IPS-18c (cell line): ENCODE results near the gene BPIFB3.

Experiments used
- H3K4me3 ChIP-seq: 2 replicates; pipeline ENCODE4 v1.7.0; 2013; ENCODE audit warnings: low read depth, mild to moderate bottlenecking, low read length, moderate library complexity; ENCODE audit not compliant: insufficient read depth
- H3K9me3 ChIP-seq: one replicate; pipeline ENCODE4 v1.6.1; 2013; ENCODE audit warnings: mild to moderate bottlenecking, low read length, moderate library complexity; ENCODE audit not compliant: control insufficient read depth, insufficient read depth

The BPIFB3 gene

DNA sequence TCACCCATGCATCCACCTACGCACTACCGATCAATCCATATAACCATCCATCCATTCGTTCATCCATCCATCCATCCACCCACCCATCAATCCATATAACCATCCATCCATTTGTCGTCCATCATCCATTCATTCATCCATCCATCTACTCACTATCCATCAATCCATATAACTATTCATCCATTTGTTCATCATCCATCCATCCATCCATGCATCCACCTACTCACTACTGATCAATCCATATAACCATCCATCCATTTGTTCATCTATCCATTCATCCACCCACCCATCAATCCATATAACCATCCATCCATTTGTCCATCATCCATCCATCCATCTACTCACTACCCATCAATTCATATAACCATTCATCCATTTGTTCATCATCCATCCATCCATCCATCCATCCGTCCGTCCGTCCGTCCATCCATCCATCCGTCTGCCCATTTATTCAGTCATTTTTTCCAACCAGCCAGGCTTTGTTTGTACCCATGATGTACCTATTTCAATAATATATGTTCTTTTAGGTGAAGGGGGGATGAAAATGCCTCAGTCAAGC, 28.3 kb upstream of the BPIFB3 start:
- H3K4me3 ChIP-seq, result no peak overlapping the region

DNA sequence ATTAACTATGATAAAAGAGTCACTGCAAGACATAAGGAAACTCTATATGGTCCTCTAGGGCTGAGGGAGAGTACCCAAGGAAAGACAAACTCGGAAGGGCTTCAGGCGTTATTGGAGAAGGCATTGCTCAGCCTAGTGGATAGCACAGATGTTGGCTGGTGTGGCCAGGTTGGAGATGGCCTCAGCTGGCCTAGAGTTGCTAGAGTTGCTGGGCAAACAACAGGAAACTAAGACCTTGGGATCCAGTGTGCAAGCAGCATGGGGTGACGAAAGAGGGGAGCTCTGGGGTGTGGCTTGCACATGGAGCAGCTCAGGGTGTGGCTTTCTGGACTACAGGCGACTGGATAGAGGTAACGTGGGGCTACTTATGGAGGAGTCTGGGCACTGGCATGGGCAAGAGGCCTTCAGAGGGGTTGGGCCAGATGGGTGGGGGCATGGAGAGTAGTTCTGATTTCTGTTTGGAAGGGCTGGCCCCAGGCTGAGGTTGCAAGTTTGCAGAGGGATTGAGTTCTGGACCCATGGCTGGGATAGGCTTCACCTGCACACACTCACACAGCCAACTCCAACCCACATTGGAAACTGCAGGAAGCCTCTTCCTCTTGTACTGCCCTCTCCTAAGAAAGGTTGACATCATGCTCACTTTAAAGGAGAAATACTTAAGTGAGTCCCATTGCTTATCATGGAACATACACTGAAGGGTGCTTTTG, 27.5 kb upstream of the BPIFB3 start:
- H3K9me3 ChIP-seq, result no peaks in the 10 kb centered on the region
- no peak overlapping the region for H3K4me3 ChIP-seq

More for the DNA sequence above, 28.3 kb upstream of the BPIFB3 start:
- no peaks in the 10 kb centered on the region for H3K9me3 ChIP-seq

DNA sequence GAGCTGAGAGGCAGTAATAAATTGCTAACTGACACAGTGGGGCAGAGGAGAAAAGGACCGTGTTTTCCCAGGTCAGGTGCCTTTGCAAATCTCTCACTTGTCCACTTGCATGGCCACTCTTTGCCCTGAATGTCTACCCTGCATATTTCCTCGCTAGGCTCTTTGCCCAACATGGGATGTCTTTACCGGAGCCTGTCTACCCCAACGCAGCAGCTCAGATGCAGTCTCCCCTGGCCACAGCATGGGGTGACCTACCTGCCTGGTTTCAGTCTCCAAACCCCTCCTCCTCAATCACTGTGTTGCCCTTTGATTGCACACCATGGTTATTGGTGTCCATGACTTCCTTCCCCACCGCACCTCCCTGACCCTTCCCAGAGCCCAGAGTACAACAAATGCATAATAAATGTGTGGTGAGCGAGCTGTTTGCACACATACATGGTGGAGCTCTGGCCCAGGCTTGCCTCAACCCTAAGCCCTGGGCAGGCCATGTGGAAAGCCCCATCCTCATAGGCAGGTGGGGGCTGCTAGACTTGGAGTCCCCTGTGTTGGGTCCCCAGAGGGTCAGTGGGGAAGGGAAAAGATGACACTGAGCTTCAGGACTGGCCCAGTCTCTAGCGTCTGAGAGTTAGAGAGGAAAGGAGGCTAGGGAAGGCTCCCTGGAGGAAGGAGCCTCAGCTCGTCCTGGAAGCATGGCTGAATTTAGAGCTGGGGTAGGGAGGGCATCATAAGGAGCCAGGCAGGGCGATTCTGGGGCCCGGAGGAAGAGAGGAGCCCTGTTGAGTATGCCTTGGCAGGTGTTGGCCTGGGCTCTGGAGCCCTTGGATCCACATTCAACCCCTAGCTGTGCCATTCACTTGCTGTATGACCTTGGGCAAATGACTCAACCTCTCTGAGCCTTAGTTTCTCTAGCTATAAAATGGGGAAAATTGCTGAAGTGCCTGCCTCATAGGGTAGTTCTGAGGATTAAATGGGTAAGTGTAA, 26.6 kb upstream of the BPIFB3 start:
- Histone ChIP-seq H3K4me3 (no peak overlapping the region), H3K9me3 (no peaks in the 10 kb centered on the region)

DNA sequence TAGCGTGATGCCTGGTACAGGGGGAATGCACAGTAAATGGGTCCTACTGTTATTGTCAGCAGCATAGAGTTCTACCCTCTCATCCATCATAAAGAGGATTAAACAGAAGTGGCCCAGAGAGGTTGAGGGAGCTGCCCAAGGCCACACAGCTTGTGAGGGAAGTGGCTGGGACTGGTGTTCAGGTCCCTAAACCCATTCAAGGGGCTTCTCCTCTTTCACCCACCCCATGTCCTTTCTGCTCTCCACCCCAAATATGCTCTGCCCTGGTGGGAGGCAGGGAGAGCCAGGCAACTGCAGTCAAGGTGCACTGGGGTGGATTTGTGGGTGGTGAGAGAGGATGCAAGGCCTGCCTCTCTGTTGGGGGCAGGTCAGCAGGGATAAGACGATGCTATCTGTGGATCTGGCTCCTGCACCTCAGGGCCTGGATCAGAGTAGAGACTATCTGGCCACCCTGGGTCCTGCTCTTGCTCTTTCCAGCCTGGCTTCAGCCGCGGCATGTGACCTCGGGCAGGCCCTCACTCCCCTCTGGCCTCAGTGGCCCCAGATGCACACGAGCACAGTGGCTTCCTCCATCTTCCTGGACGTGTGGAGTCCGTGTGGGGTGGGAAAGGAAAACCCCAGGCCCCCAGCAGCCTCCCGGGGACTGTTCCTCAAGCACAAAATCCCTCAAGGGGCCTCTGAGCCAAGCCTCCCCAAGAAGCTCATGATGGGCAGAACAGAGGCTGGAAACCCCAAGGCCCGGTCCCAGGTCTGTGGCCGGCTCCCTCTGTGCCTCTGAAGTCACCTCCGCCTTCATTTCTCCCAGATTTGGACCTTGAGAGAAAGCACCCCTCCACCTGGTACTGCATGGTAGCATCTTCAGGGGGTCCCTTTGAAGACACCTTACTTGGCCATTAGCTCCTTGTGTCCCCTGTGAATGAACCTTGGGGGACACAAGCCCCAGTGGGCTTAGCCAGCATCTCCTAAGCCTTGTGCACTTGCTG, 25.6 kb upstream of the BPIFB3 start:
- Histone ChIP-seq H3K9me3 (no peaks in the 10 kb centered on the region), H3K4me3 (no peak overlapping the region)

DNA sequence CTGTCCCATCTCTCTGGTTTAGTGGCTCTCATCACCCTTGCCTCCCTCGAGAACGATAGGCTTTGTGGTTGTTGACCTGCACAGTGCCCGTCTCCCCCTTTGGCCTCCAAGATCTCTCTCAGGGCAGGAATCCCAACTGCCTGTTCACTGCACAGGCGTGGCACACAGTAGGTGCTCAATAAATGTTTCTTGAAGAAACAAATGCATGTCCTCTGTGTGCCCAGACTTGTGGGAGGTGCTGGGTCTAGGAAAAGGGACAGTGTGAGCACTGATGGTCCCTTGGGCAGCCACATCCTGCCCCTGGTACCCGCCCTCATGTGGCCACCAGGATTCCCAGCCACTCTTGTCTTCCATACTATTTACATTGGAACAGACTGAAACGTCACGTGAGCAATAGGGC, 24.8 kb upstream of the BPIFB3 start:
- no peaks in the 10 kb centered on the region for H3K9me3 ChIP-seq
- H3K4me3 ChIP-seq, result no peak overlapping the region

DNA sequence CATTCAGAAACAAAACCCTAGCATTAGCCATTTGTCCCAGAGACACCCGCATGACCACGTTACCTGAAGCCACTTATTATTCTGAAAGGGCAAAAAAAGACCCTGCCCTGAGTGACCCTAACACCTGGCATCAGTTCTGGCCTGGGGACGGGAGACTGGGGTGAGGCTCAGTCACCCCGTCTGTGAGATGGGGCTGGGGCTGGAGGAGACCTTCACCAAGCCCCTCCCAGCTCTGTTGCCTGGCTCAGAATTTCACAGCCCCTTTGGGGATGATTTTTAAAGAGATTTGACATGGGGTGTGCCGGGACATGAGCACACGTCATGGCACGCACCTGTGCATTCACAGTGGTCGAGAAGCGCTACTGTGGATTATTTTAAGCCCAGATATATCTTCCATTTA, 23.6 kb upstream of the BPIFB3 start:
- H3K9me3 ChIP-seq, result no peaks in the 10 kb centered on the region
- H3K4me3 ChIP-seq, result no peak overlapping the region

DNA sequence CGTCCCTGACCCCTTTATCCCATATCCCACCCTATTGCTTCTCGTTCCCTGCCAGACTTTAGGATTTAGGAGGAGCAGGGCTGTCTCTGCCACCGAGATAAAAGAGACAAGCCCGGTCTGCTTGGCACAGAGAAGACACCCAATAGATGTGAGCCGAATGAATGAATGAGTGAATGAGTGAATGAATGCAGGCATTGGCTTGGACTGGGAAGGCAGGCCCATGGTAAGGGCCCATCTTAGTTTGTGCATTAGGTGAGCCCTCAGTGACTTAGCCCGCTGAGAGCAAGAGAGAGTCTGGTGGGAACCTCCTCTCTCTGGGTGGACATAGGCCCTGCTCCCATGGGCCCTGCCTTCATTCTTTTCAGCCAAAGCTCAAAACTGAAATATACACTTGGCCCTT, 23.1 kb upstream of the BPIFB3 start:
- Histone ChIP-seq H3K4me3 (no peak overlapping the region), H3K9me3 (no peaks in the 10 kb centered on the region)

DNA sequence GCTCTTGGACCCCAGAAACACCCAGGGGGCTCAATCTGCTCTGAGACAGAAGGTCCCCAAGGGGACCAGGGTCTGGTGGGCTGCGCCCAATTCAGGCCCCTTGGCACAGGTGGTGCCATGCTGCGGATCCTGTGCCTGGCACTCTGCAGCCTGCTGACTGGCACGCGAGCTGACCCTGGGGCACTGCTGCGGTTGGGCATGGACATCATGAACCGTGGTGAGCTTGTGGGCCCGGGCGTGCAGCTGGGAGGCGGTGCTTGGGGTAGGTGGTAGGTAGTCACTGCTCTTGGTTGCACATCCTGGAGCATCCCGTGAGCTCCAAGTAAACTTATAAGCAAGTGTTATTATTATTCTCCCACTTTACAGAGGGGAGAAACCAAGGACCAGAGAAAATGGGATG, 22.2 kb upstream of the BPIFB3 start, which contains the start of gene BPIFB6:
TSS of gene BPIFB6 (plus strand) at position 118 of the 400 bp plus-strand sequence. CDS start at position 118, 0 bp downstream.
- no peak within 1 kb of the TSS for H3K4me3 ChIP-seq
- no peaks in the 10 kb centered on the region for H3K9me3 ChIP-seq

DNA sequence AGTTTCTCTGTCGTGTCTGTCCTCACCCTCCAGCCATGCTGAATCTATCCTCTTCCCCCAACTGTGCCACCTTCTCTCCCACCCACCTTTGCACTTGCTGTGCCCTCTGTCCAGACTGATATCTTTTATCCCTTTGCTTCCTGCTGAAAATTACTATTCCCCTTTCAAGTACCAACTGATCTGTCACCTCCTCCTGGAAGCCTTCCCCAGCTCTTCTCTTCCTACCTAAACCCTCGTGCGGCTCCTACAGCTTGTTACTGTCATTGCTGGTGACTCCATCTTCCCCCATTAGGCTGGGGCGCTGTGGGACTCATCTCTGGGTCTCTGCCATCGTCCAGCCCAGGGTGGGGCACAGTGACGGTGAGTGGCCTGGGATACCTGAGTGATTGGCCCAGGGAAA, 21.1 kb upstream of the BPIFB3 start:
- no peak overlapping the region for H3K4me3 ChIP-seq

DNA sequence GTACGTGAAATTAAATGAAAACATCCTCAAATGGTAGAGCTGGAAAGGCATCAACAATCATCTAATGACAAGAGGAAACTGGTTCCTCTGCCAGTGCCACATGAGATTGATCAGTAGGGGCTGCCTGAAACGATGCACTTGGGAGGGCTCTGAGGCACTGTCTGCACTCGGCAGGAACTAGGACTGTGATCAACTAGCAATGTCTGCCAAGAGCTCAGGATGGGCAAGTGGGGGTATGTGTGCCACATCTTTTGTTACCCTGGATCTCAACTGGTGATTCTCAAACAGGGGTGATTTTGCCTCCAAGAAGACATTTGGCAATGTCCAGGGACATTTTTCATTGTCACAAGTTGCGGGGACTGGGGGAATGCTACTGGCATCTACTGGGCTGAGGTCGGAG, 20.3 kb upstream of the BPIFB3 start:
- Histone ChIP-seq H3K4me3 (no peak overlapping the region), H3K9me3 (no peaks in the 10 kb centered on the region)

More for the DNA sequence above, 21.1 kb upstream of the BPIFB3 start:
- H3K9me3 ChIP-seq, result no peaks in the 10 kb centered on the region

DNA sequence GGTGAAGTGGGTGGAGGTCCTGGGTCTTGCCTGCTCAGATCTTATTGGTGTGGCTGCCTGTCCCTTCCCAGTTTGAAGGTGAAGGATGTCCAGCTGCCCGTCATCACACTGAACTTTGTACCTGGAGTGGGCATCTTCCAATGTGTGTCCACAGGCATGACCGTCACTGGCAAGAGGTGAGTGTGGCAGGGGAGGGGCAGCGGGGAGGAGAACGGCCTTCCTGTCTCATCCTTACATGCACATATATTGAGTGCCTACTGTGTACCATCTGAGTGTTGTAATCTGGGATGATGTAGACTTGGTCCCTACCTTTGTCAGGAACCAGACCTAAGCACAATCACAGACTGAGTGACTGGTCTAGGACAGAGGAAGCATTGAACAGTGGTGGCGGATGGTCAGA, 19.6 kb upstream of the BPIFB3 start:
- Histone ChIP-seq H3K4me3 (no peak overlapping the region), H3K9me3 (no peaks in the 10 kb centered on the region)

DNA sequence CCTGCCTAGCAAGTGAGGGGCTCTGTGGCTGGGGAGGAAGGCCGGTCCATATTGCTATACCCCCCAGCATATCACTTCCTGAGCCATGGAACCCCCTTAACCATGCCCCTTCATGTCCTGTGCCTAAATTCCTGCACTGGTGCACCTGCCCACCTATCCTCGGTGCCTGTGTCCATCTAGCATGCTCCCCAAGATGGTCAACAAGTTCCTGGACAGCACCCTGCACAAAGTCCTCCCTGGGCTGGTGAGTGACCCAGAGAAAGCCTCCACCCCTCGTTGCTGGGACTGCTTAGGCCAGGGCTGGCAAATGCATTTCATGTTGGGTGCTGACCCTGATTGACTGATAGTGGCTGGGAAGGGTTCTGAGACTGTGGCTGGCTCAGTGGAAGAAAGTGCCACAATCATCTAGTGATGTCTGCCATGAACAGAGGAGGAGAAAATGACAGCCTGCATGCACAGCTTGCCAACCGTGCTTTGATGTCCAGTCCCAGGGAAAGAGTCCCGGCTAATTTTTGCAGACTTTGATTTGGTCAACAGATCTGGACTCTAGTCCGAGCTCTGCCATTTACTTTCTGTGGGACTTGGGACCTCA, 18.7 kb upstream of the BPIFB3 start:
- H3K9me3 ChIP-seq, result no peaks in the 10 kb centered on the region

DNA sequence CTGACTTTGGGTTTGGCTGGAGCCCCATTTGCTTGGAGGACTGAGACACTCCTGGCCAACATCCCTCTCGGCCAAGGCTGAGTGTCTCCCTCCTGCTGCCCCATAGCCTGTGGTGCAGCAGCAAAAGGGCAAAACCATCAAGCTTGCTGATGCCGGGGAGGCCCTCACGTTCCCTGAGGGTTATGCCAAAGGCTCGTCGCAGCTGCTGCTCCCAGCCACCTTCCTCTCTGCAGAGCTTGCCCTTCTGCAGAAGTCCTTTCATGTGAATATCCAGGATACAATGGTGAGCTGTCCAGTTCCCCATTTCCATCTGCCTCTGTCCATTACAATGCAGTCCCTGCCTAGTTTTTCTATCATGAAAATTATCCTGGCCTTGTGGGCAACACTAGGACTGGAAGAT, 16.2 kb upstream of the BPIFB3 start:
- Histone ChIP-seq H3K9me3 (peaks cover 2% of the 10 kb centered on the region), H3K4me3 (no peak overlapping the region)

More for the DNA sequence above, 18.7 kb upstream of the BPIFB3 start:
- no peak overlapping the region for H3K4me3 ChIP-seq

DNA sequence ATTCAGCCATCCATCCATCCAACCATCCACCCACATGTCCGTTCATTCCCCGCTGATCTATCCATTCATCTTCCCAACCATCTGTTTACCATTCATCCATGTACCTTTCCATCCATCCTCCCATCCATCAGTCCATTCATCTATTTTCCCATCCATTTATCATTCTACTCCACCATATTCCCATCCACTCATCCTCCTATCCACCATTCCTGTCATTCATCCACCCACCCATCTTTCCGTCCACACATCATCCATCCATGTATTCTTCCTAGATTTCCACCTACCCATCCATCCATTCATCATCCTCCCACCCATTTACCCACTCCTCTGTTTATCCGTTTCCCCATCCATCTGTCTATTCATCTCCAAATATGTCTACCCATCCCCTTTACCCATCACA, 15.5 kb upstream of the BPIFB3 start:
- Histone ChIP-seq H3K4me3 (no peak overlapping the region), H3K9me3 (peaks cover 2% of the 10 kb centered on the region)

DNA sequence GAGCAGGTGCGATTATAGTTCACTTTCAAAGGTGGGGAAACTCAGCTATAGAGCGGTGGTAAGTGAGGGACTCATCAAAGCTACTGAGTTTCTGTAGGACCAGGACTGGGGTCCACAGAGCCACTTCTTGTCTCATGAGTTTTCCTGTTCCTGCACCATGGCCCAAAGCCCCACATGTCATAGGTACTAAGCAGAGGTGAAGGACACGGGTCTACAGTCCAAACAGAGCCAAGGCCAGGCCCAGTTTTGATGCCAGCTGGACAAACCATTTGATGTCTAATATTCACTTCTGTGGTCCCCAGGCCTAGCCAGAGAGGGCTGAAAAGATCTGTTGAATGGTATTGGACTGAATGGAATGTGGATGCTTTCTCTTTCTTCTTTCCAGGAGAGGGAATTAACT, 11.3 kb upstream of the BPIFB3 start:
- Histone ChIP-seq H3K4me3 (no peak overlapping the region), H3K9me3 (peaks cover 4% of the 10 kb centered on the region)

DNA sequence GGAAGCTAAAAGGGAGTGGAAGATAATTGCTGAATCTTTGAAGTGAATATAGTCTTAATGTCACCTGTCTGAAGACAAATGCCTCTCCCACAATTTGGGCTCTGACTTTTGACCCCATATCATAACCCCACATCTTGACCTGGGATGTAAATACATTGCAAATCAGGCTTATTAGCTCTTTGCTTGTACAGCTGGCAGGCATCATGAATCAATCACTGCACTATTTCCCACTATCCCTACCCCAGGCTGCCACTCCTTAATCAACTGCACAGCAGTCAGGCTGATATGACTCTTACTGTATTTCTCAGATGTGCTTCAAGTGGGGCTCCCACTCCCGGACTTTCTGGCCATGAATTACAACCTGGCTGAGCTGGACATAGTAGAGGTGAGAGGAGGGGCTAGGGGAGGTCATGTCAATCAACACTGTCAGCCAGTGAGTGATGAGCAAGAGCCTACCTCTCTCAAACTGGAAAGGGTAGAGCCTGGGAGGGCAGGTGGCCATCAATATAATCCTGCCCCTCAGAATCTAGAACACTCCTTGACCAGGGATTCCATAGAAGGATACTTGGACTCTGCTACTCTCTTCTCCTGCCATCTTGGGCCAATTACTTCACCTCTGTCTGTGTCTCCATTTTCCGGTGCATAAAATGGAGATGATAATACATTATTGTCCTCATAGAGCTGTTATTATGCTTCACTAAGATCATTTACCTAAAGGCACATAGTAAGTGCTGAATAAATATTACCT, 10.5 kb upstream of the BPIFB3 start:
- Histone ChIP-seq H3K9me3 (peaks cover 4% of the 10 kb centered on the region), H3K4me3 (no peak overlapping the region)
